ENCODE results near the gene PCDHGB7. TPM values are rescaled to one million over a fixed set of nuclear protein-coding genes. Genes with fewer than 3 reads are reported as not detected.
A peak's percentile ranks its signal among the peaks of the same experiment; 100 is the strongest.
"Not testable (repeated sequence)": the region's sequence is repeated elsewhere in the genome, so short reads cannot be mapped to it uniquely, and the experiment has no call there.

The PCDHGB7 gene
- total RNA-seq (2014; rRNA removed; shearing (Covaris generic)) = 0.79 and 0.89 TPM in 2 replicates
- 0.69 and 0.78 TPM in 2 replicates for polyA plus RNA-seq (2014; cell fraction: nucleus; rRNA removed)

- not testable (repeated sequence) for DNase-seq (ENCODE audit: extremely low read depth, low read depth)
Observed at GRCh38 chr5:141417494-141418172, at the start of gene PCDHGB7. TSS of gene PCDHGB7 (plus strand) at chr5:141417677. CDS start at chr5:141417860, 183 bp downstream.

- DNase-seq (ENCODE audit: extremely low read depth, low read depth) = no peak
Observed at GRCh38 chr5:141369994-141370848, 47.3 kb upstream of the PCDHGB7 start, which contains the start of gene PCDHGB3. TSS of gene PCDHGB3 (plus strand) at chr5:141370242. CDS start at chr5:141370395, 153 bp downstream.

GRCh38 chr5:141371572-141372475 is 45.7 kb upstream of the PCDHGB7 start:
- no peak for DNase-seq (ENCODE audit: extremely low read depth, low read depth)

GRCh38 chr5:141373673-141374317 is 43.7 kb upstream of the PCDHGB7 start, which contains the start of gene PCDHGA6:
TSS of gene PCDHGA6 (plus strand) at chr5:141373891. CDS start at chr5:141374084, 193 bp downstream.
- no peak for DNase-seq (ENCODE audit: extremely low read depth, low read depth)

- DNase-seq (ENCODE audit: extremely low read depth, low read depth) = no peak
Observed at GRCh38 chr5:141374627-141375026, 42.9 kb upstream of the PCDHGB7 start.

- DNase-seq (ENCODE audit: extremely low read depth, low read depth) = not testable (repeated sequence)
Observed at GRCh38 chr5:141375444-141376155, 41.9 kb upstream of the PCDHGB7 start.

- DNase-seq (ENCODE audit: extremely low read depth, low read depth) = no peak
Observed at GRCh38 chr5:141382469-141383294, 34.8 kb upstream of the PCDHGB7 start, which contains the start of gene PCDHGA7. TSS of gene PCDHGA7 (plus strand) at chr5:141382742. CDS start at chr5:141382900, 158 bp downstream.

GRCh38 chr5:141383345-141383744 is 34.1 kb upstream of the PCDHGB7 start:
- DNase-seq (ENCODE audit: extremely low read depth, low read depth) = no peak

- DNase-seq (ENCODE audit: extremely low read depth, low read depth) = no peak
Observed at GRCh38 chr5:141384471-141385267, 32.8 kb upstream of the PCDHGB7 start.

- peak; percentile 36 for DNase-seq (ENCODE audit: extremely low read depth, low read depth)
Observed at GRCh38 chr5:141387557-141388311, 29.7 kb upstream of the PCDHGB7 start, which contains the start of gene PCDHGB4. TSS of gene PCDHGB4 (plus strand) at chr5:141387698. CDS start at chr5:141387885, 187 bp downstream.

GRCh38 chr5:141388661-141389060 is 28.8 kb upstream of the PCDHGB7 start:
- DNase-seq (ENCODE audit: extremely low read depth, low read depth) = no peak

- DNase-seq (ENCODE audit: extremely low read depth, low read depth) = no peak
Observed at GRCh38 chr5:141389153-141390042, 28.1 kb upstream of the PCDHGB7 start.

GRCh38 chr5:141392429-141393198 is 24.9 kb upstream of the PCDHGB7 start, which contains the start of gene PCDHGA8:
TSS of gene PCDHGA8 (plus strand) at chr5:141392633. CDS start at chr5:141392814, 181 bp downstream.
- no peak for DNase-seq (ENCODE audit: extremely low read depth, low read depth)

GRCh38 chr5:141393267-141393666 is 24.2 kb upstream of the PCDHGB7 start:
- no peak for DNase-seq (ENCODE audit: extremely low read depth, low read depth)
